ENCODE data around the gene SH3D19.

GRCh38 chr4:151100531-151100930, 224.9 kb downstream of the SH3D19 start:
- TF ChIP-seq, protein P1, sequence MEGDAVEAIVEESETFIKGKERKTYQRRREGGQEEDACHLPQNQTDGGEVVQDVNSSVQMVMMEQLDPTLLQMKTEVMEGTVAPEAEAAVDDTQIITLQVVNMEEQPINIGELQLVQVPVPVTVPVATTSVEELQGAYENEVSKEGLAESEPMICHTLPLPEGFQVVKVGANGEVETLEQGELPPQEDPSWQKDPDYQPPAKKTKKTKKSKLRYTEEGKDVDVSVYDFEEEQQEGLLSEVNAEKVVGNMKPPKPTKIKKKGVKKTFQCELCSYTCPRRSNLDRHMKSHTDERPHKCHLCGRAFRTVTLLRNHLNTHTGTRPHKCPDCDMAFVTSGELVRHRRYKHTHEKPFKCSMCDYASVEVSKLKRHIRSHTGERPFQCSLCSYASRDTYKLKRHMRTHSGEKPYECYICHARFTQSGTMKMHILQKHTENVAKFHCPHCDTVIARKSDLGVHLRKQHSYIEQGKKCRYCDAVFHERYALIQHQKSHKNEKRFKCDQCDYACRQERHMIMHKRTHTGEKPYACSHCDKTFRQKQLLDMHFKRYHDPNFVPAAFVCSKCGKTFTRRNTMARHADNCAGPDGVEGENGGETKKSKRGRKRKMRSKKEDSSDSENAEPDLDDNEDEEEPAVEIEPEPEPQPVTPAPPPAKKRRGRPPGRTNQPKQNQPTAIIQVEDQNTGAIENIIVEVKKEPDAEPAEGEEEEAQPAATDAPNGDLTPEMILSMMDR (IDR thresholded peaks at IDR 0.05; ENCODE audit: low read depth, low read length) = no peak
- no peak for TF ChIP-seq EZH2phosphoT487 (IDR thresholded peaks at IDR 0.05; ENCODE audit: low read depth)

Measured in OCI-LY3 (cell line).